Lower leg skin (tissue), 3 donors: ENCODE measurements around the gene LRBA.

ENCODE experiments used
- CTCF ChIP-seq, 3 donors: fragments of 450-650 bp; IDR thresholded peaks; one replicate each; pipeline ENCODE4 v1.5.1; 2016; ENCODE audit warnings: antibody characterized with exemption in 3 of 3, mild to moderate bottlenecking in 3 of 3, moderate library complexity in 2 of 3
- POLR2A ChIP-seq, 2 donors: fragments of 450-650 bp; IDR thresholded peaks; one replicate each; pipeline ENCODE4 v1.6.1; 2016 to 2017; ENCODE audit warnings: antibody characterized with exemption in 2 of 2, mild to moderate bottlenecking in 1 of 2, moderate library complexity in 1 of 2

GRCh38 chr4:150253965-150254630 lies 761.0 kb downstream of the LRBA start:
- TF ChIP-seq CTCF (IDR thresholded peaks at IDR 0.05) (no peak), POLR2A (IDR thresholded peaks at IDR 0.05) (no peak)
